ENCODE measurements around the gene TGFBR1.

DNA sequence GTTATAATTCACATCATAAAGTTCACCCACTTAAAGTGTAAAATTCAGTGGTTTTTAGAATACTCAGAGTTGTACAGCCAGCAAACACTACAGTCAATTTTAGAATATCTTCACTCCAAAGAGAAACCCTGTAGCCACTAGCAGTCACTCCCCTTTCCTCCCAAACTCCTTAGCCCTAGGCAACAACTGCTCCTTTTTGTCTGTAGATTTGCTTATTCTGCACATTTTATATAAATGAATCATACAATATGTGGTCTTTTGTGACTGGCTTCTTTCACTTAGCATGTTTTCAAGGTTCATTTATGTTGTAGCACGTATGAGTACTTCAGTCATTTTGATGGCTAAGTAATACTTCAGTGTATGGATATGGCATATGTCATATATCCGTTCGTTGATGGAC is 38.7 kb downstream of the TGFBR1 start:
- TF ChIP-seq, protein P1, sequence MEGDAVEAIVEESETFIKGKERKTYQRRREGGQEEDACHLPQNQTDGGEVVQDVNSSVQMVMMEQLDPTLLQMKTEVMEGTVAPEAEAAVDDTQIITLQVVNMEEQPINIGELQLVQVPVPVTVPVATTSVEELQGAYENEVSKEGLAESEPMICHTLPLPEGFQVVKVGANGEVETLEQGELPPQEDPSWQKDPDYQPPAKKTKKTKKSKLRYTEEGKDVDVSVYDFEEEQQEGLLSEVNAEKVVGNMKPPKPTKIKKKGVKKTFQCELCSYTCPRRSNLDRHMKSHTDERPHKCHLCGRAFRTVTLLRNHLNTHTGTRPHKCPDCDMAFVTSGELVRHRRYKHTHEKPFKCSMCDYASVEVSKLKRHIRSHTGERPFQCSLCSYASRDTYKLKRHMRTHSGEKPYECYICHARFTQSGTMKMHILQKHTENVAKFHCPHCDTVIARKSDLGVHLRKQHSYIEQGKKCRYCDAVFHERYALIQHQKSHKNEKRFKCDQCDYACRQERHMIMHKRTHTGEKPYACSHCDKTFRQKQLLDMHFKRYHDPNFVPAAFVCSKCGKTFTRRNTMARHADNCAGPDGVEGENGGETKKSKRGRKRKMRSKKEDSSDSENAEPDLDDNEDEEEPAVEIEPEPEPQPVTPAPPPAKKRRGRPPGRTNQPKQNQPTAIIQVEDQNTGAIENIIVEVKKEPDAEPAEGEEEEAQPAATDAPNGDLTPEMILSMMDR (IDR thresholded peaks at IDR 0.05), result no peak
- no peak for TF ChIP-seq POLR2A (IDR thresholded peaks at IDR 0.05)
